ENCODE data around the gene METTL25. TPM values are rescaled to one million over a fixed set of nuclear protein-coding genes. Genes with fewer than 3 reads are reported as not detected.

The METTL25 gene
- total RNA-seq, 1 donor from 2014 or later, result 8.0 TPM

- H3K4me1 Mint-ChIP-seq, result no peaks in the 10 kb centered on the region
- H3K27ac Mint-ChIP-seq (ENCODE audit: unreplicated experiment), result no peak overlapping the region
- TF ChIP-seq CTCF (conservative IDR thresholded peaks at IDR 0.05), result no peak
- no peaks in the 10 kb centered on the region for H3K9me3 Mint-ChIP-seq
- no peak for DNase-seq (ENCODE audit: low read depth, low spot score)
- no peak overlapping the region for H3K4me3 Mint-ChIP-seq
- no peaks in the 10 kb centered on the region for H3K36me3 Mint-ChIP-seq (ENCODE audit: low read depth)
- H3K27me3 Mint-ChIP-seq (ENCODE audit: low read depth), result peaks cover 9% of the 10 kb centered on the region
Observed at GRCh38 chr12:82507686-82508085, 149.4 kb downstream of the METTL25 start.

- no peaks in the 10 kb centered on the region for H3K4me1 Mint-ChIP-seq
Observed at GRCh38 chr12:82510386-82510785, 152.1 kb downstream of the METTL25 start.

GRCh38 chr12:82514880-82515279 is 156.6 kb downstream of the METTL25 start:
- Mint-ChIP-seq H3K27me3 (ENCODE audit: low read depth) (no peaks in the 10 kb centered on the region), H3K27ac (ENCODE audit: unreplicated experiment) (no peak overlapping the region), H3K4me3 (no peak overlapping the region), H3K36me3 (ENCODE audit: low read depth) (no peaks in the 10 kb centered on the region), H3K4me1 (no peaks in the 10 kb centered on the region), H3K9me3 (no peaks in the 10 kb centered on the region)
- no peak for DNase-seq (ENCODE audit: low read depth, low spot score)
- no peak for TF ChIP-seq CTCF (conservative IDR thresholded peaks at IDR 0.05)

More at GRCh38 chr12:82510386-82510785, 152.1 kb downstream of the METTL25 start:
- TF ChIP-seq CTCF (conservative IDR thresholded peaks at IDR 0.05), result no peak
- Mint-ChIP-seq H3K27me3 (ENCODE audit: low read depth) (no peaks in the 10 kb centered on the region), H3K27ac (ENCODE audit: unreplicated experiment) (no peak overlapping the region), H3K36me3 (ENCODE audit: low read depth) (no peaks in the 10 kb centered on the region), H3K9me3 (no peaks in the 10 kb centered on the region), H3K4me3 (no peak overlapping the region)
- DNase-seq (ENCODE audit: low read depth, low spot score), result no peak

- DNase-seq (ENCODE audit: low read depth, low spot score), result no peak
- H3K27ac Mint-ChIP-seq (ENCODE audit: unreplicated experiment), result no peak overlapping the region
- no peak for TF ChIP-seq CTCF (conservative IDR thresholded peaks at IDR 0.05)
- no peaks in the 10 kb centered on the region for H3K9me3 Mint-ChIP-seq
- H3K4me1 Mint-ChIP-seq, result no peaks in the 10 kb centered on the region
- H3K4me3 Mint-ChIP-seq, result no peak overlapping the region
- no peaks in the 10 kb centered on the region for H3K36me3 Mint-ChIP-seq (ENCODE audit: low read depth)
- H3K27me3 Mint-ChIP-seq (ENCODE audit: low read depth), result no peaks in the 10 kb centered on the region
Observed at GRCh38 chr12:82515652-82516051, 157.3 kb downstream of the METTL25 start.

GRCh38 chr12:82517027-82517426 is 158.7 kb downstream of the METTL25 start:
- peak; percentile 50 for TF ChIP-seq CTCF (conservative IDR thresholded peaks at IDR 0.05)
- Mint-ChIP-seq H3K9me3 (no peaks in the 10 kb centered on the region), H3K36me3 (ENCODE audit: low read depth) (no peaks in the 10 kb centered on the region), H3K27ac (ENCODE audit: unreplicated experiment) (no peak overlapping the region), H3K27me3 (ENCODE audit: low read depth) (no peaks in the 10 kb centered on the region), H3K4me1 (no peaks in the 10 kb centered on the region), H3K4me3 (no peak overlapping the region)
- DNase-seq (ENCODE audit: low read depth, low spot score), result no peak

GRCh38 chr12:82517808-82518207 is 159.5 kb downstream of the METTL25 start:
- no peak for TF ChIP-seq CTCF (conservative IDR thresholded peaks at IDR 0.05)
- H3K36me3 Mint-ChIP-seq (ENCODE audit: low read depth), result no peaks in the 10 kb centered on the region
- DNase-seq (ENCODE audit: low read depth, low spot score), result no peak
- H3K9me3 Mint-ChIP-seq, result no peaks in the 10 kb centered on the region
- no peaks in the 10 kb centered on the region for H3K27me3 Mint-ChIP-seq (ENCODE audit: low read depth)
- no peak overlapping the region for H3K4me3 Mint-ChIP-seq
- H3K4me1 Mint-ChIP-seq, result no peaks in the 10 kb centered on the region
- no peak overlapping the region for H3K27ac Mint-ChIP-seq (ENCODE audit: unreplicated experiment)
